K562 (cell line): ENCODE results near the gene ECHDC3.

Experiments used
- CHD1 ChIP-seq: fragments of 200-600 bp; sonication (generic); IDR thresholded peaks from one replicate; pipeline ENCODE4 v1.6.1; 2012; ENCODE audit warnings: mild to moderate bottlenecking, moderate library complexity, low read length, inconsistent platforms
- CHD2 ChIP-seq: IDR thresholded peaks from 2 replicates; pipeline ENCODE4 v1.6.1; 2011; ENCODE audit warnings: low read depth, low read length
- EP300 ChIP-seq: IDR thresholded peaks from 2 replicates; pipeline ENCODE4 v1.6.1; 2012; ENCODE audit warnings: low read length, improper control_type of control experiment
- FOXA1 ChIP-seq: fragments of 450-650 bp; IDR thresholded peaks from 2 replicates; pipeline ENCODE4 v1.6.1; 2016; ENCODE audit warnings: mild to moderate bottlenecking, borderline replicate concordance
- PCBP1 ChIP-seq: fragments of 200-400 bp; formaldehyde crosslinking; IDR thresholded peaks from 2 replicates; pipeline ENCODE4 v1.6.1; 2018; ENCODE audit warnings: mild to moderate bottlenecking, low read depth, low read length; ENCODE audit not compliant: poor library complexity, severe bottlenecking
- POLR2AphosphoS5 ChIP-seq: IDR thresholded peaks from 2 replicates; pipeline ENCODE4 v1.6.1; 2011; ENCODE audit warnings: mild to moderate bottlenecking, low read depth, low read length, moderate library complexity; ENCODE audit not compliant: control insufficient read depth, insufficient read depth
- RBM15 ChIP-seq: fragments of 200-400 bp; formaldehyde crosslinking; IDR thresholded peaks from 2 replicates; pipeline ENCODE4 v1.6.1; 2018; ENCODE audit warnings: mild to moderate bottlenecking, low read length, moderate library complexity; ENCODE audit not compliant: insufficient read depth
- XRCC4 ChIP-seq: IDR thresholded peaks from one replicate; pipeline ENCODE4 v1.6.1; 2011; ENCODE audit not compliant: insufficient read depth, insufficient read length; ENCODE audit errors: extremely low read depth
- ZNF146 ChIP-seq: IDR thresholded peaks from one replicate; pipeline ENCODE4 v1.6.1; 2018; ENCODE audit warnings: missing compliant biosample characterization; ENCODE audit not compliant: unreplicated experiment
- TF ChIP-seq, protein P1 (sequence below), 2 experiments: fragments of 450-650 bp; formaldehyde crosslinking in 1 of 2; IDR thresholded peaks; 2 replicates each; pipeline versions ENCODE4 v1.4.0 to v1.6.1; 2014 to 2020; ENCODE audit warnings: mild to moderate bottlenecking in 2 of 2, borderline replicate concordance in 1 of 2, low read depth in 1 of 2
- TF ChIP-seq, protein P2 (sequence below), 3 experiments: IDR thresholded peaks in 2 of 3; conservative IDR thresholded peaks in 1 of 3; 2 replicates each; pipeline ENCODE4 v1.5.1; 2011 to 2012; ENCODE audit warnings: low read length in 3 of 3, mild to moderate bottlenecking in 3 of 3, control low read depth in 2 of 3, improper control_type of control experiment in 1 of 3, inconsistent platforms in 1 of 3, low read depth in 1 of 3, mixed read lengths in 1 of 3, moderate library complexity in 1 of 3; ENCODE audit not compliant: insufficient read depth in 2 of 3
- TF ChIP-seq, protein P3 (sequence below): sonication (generic); formaldehyde crosslinking; IDR thresholded peaks from 2 replicates; pipeline ENCODE4 v1.9.0; 2022; ENCODE audit warnings: mild to moderate bottlenecking, missing genetic modification reagents
- TF ChIP-seq, protein P4 (sequence below): fragments of 450-650 bp; formaldehyde crosslinking; IDR thresholded peaks from 2 replicates; pipeline ENCODE4 v1.4.0; 2020; ENCODE audit warnings: mild to moderate bottlenecking, mixed read lengths

DNA sequence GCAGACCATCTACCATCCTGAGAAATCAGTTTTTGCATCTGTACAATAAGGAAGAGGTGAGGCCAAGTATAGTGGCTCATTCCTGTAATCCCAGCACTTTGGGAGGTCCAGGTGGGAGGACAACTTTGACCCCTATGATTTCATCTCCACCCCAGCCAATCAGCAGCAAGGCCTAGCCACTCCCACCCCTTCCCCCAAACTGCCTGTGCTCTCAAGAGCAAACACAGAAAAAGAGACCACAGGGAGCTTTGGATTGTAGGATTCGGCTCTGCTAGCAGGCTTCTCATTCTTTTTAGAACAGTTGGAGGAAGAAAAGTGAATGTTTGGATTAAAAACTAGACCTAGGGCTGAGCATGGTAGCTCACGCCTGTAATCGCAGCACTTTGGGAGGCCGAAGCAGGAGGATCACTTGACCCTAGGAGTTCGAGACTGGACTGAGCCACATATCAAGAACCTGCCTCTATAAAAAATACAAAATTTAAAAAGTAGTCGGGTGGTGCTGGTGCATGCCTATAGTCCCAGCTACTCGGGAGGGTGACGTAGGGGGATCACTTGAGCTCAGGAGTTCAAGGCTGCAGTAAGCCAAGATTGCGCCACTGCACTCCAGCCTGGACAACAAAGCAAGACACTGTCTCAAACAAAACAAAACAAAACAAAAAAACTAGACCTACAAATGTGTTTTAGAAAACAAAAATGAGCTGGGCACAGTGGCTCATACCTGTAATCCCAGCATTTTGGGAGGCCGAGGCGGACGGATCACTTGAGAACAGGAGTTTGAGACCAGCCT lies 55.9 kb downstream of the ECHDC3 start:
- TF ChIP-seq PCBP1: no peak
- TF ChIP-seq, protein P1, sequence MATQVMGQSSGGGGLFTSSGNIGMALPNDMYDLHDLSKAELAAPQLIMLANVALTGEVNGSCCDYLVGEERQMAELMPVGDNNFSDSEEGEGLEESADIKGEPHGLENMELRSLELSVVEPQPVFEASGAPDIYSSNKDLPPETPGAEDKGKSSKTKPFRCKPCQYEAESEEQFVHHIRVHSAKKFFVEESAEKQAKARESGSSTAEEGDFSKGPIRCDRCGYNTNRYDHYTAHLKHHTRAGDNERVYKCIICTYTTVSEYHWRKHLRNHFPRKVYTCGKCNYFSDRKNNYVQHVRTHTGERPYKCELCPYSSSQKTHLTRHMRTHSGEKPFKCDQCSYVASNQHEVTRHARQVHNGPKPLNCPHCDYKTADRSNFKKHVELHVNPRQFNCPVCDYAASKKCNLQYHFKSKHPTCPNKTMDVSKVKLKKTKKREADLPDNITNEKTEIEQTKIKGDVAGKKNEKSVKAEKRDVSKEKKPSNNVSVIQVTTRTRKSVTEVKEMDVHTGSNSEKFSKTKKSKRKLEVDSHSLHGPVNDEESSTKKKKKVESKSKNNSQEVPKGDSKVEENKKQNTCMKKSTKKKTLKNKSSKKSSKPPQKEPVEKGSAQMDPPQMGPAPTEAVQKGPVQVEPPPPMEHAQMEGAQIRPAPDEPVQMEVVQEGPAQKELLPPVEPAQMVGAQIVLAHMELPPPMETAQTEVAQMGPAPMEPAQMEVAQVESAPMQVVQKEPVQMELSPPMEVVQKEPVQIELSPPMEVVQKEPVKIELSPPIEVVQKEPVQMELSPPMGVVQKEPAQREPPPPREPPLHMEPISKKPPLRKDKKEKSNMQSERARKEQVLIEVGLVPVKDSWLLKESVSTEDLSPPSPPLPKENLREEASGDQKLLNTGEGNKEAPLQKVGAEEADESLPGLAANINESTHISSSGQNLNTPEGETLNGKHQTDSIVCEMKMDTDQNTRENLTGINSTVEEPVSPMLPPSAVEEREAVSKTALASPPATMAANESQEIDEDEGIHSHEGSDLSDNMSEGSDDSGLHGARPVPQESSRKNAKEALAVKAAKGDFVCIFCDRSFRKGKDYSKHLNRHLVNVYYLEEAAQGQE (IDR thresholded peaks at IDR 0.05; ENCODE audit: borderline replicate concordance): no peak
- TF ChIP-seq, protein P1 (CRISPR knock-in tag; IDR thresholded peaks at IDR 0.05; ENCODE audit: low read depth): no peak
- no peak for TF ChIP-seq ZNF146
- no peak for TF ChIP-seq POLR2AphosphoS5
- TF ChIP-seq, protein P2, sequence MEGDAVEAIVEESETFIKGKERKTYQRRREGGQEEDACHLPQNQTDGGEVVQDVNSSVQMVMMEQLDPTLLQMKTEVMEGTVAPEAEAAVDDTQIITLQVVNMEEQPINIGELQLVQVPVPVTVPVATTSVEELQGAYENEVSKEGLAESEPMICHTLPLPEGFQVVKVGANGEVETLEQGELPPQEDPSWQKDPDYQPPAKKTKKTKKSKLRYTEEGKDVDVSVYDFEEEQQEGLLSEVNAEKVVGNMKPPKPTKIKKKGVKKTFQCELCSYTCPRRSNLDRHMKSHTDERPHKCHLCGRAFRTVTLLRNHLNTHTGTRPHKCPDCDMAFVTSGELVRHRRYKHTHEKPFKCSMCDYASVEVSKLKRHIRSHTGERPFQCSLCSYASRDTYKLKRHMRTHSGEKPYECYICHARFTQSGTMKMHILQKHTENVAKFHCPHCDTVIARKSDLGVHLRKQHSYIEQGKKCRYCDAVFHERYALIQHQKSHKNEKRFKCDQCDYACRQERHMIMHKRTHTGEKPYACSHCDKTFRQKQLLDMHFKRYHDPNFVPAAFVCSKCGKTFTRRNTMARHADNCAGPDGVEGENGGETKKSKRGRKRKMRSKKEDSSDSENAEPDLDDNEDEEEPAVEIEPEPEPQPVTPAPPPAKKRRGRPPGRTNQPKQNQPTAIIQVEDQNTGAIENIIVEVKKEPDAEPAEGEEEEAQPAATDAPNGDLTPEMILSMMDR (IDR thresholded peaks at IDR 0.05 in 2 of 3, conservative IDR thresholded peaks at IDR 0.05 in 1 of 3; ENCODE audit: insufficient read depth in 2 of 3, low read depth in 1 of 3, low read length in 3 of 3): no peak
- no peak for TF ChIP-seq EP300
- no peak for TF ChIP-seq XRCC4
- TF ChIP-seq FOXA1: no peak
- TF ChIP-seq CHD1: no peak
- TF ChIP-seq CHD2: no peak
- TF ChIP-seq, protein P3, sequence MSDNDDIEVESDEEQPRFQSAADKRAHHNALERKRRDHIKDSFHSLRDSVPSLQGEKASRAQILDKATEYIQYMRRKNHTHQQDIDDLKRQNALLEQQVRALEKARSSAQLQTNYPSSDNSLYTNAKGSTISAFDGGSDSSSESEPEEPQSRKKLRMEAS (CRISPR knock-in tag): no peak
- TF ChIP-seq, protein P4, sequence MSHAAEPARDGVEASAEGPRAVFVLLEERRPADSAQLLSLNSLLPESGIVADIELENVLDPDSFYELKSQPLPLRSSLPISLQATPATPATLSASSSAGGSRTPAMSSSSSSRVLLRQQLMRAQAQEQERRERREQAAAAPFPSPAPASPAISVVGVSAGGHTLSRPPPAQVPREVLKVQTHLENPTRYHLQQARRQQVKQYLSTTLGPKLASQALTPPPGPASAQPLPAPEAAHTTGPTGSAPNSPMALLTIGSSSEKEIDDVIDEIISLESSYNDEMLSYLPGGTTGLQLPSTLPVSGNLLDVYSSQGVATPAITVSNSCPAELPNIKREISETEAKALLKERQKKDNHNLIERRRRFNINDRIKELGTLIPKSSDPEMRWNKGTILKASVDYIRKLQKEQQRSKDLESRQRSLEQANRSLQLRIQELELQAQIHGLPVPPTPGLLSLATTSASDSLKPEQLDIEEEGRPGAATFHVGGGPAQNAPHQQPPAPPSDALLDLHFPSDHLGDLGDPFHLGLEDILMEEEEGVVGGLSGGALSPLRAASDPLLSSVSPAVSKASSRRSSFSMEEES (CRISPR knock-in tag): no peak
- TF ChIP-seq RBM15: no peak
